ENCODE measurements around the gene CBX2.

Gene CBX2

GRCh38 chr17:79789943-79790804 is 12.2 kb downstream of the CBX2 start:
- no peak for FAIRE-seq

- no peak for FAIRE-seq
Observed at GRCh38 chr17:79790805-79791734, 13.1 kb downstream of the CBX2 start.

- FAIRE-seq: no peak
Observed at GRCh38 chr17:79791735-79792161, 13.8 kb downstream of the CBX2 start.

GRCh38 chr17:79792341-79792871 is 14.5 kb downstream of the CBX2 start:
- no peak for FAIRE-seq

- no peak for FAIRE-seq
Observed at GRCh38 chr17:79792984-79793923, 15.3 kb downstream of the CBX2 start.

- no peak for FAIRE-seq
Observed at GRCh38 chr17:79793924-79794304, 16.0 kb downstream of the CBX2 start.

GRCh38 chr17:79794659-79795511 is 16.9 kb downstream of the CBX2 start:
- FAIRE-seq: no peak

GRCh38 chr17:79795795-79796443 is 18.0 kb downstream of the CBX2 start:
- FAIRE-seq: no peak

GRCh38 chr17:79796444-79796762 is 18.5 kb downstream of the CBX2 start:
- FAIRE-seq: no peak

- peak; percentile 49 for FAIRE-seq
Observed at GRCh38 chr17:79796763-79797491, 19.0 kb downstream of the CBX2 start, which contains the start of gene CBX8. CBX8 (minus strand) TSS chr17:79797077; CDS start chr17:79796998, 79 bp downstream.

GRCh38 chr17:79797492-79798298 is 19.7 kb downstream of the CBX2 start:
- FAIRE-seq: no peak

- no peak for FAIRE-seq
Observed at GRCh38 chr17:79798299-79799173, 20.6 kb downstream of the CBX2 start.

- FAIRE-seq: no peak
Observed at GRCh38 chr17:79799174-79799537, 21.2 kb downstream of the CBX2 start.

- no peak for FAIRE-seq
Observed at GRCh38 chr17:79799538-79800324, 21.8 kb downstream of the CBX2 start.

- FAIRE-seq: no peak
Observed at GRCh38 chr17:79800325-79801155, 22.6 kb downstream of the CBX2 start.
